HepG2 (cell line): ENCODE results near the gene SSNA1. TPM values are rescaled to one million over a fixed set of nuclear protein-coding genes. Genes with fewer than 3 reads are reported as not detected.

Source experiments
- ATAC-seq: fragments of 200-7000 bp; cut with Tn5 transposase; 3 replicates; pipeline ENCODE4 v1.9.1; 2020; ENCODE audit warnings: mild to moderate bottlenecking, moderate library complexity
- BruUV-seq: library from RNA; stranded (reverse); fragments of 400-500 nt; replicated peaks from 2 replicates; lab custom pipeline; 2021; lab: Mats Ljungman, UMichigan
- CTCF ChIA-PET: fragments of 300-600 bp; formaldehyde crosslinking; extraction: SDS; loops from one replicate; lab custom pipeline; 2021; ENCODE audit warnings: low total read pairs, inconsistent platforms, low intra/inter-chr PET ratio; lab: Yijun Ruan, JAX
- POLR2A ChIA-PET: fragments of 350-600 bp; sonication (Branson Sonifier 250); formaldehyde crosslinking; loops from one replicate; lab custom pipeline; 2020; ENCODE audit warnings: antibody characterized with exemption, inconsistent platforms; lab: Yijun Ruan, JAX
- DNase-seq: peaks from one replicate; pipeline ENCODE4 v3.0.0-alpha.2; 2015; ENCODE audit warnings: low spot score
- FAIRE-seq: peaks from 3 replicates; lab custom pipeline; 2011; peaks lifted over from hg19 to GRCh38; lab: Jason Lieb, UNC
- H2AFZ ChIP-seq: one replicate; pipeline ENCODE4 v1.6.1; 2011; ENCODE audit warnings: low read length, inconsistent platforms
- H3K27ac ChIP-seq: fragments of 300-600 bp; 3 replicates; pipeline ENCODE4 v1.8.0; 2011; ENCODE audit warnings: mixed run types, mild to moderate bottlenecking, mixed read lengths, low read length, inconsistent platforms; ENCODE audit not compliant: insufficient read depth; ENCODE audit errors: extremely low read length
- H3K27me3 ChIP-seq, 2 experiments: fragments of 200-600 bp in 1 of 2; 2 replicates in 1 of 2; 3 replicates in 1 of 2; pipeline versions ENCODE4 v1.6.0 to v1.8.0; 2011; ENCODE audit warnings: low read length in 2 of 2, mild to moderate bottlenecking in 2 of 2, moderate library complexity in 2 of 2, inconsistent platforms in 1 of 2; ENCODE audit not compliant: insufficient read depth in 2 of 2, control insufficient read depth in 1 of 2
- H3K36me3 ChIP-seq, 2 experiments: fragments of 200-600 bp in 1 of 2; replicated peaks in 1 of 2; 2 replicates in 1 of 2; 3 replicates in 1 of 2; pipeline versions ENCODE4 v1.5.1 to v1.8.0; 2011; ENCODE audit warnings: low read length in 2 of 2, inconsistent platforms in 1 of 2; ENCODE audit not compliant: insufficient read depth in 2 of 2, control insufficient read depth in 1 of 2
- H3K4me1 ChIP-seq: 2 replicates; pipeline ENCODE4 v1.5.1; 2012; ENCODE audit warnings: low read length, inconsistent platforms; ENCODE audit not compliant: insufficient read depth
- H3K4me2 ChIP-seq: 2 replicates; pipeline ENCODE4 v1.6.0; 2011; ENCODE audit warnings: low read depth, low read length, inconsistent platforms
- H3K4me3 ChIP-seq, 3 experiments: fragments of 200-600 bp in 1 of 3; sonication (generic), shearing (Covaris generic) in 1 of 3; replicated peaks in 1 of 3; 2 replicates each; pipeline ENCODE4 v1.5.1; 2011 to 2016; ENCODE audit warnings: low read length in 3 of 3, inconsistent platforms in 2 of 3, low read depth in 2 of 3, mild to moderate bottlenecking in 2 of 3, control low read depth in 1 of 3, mixed read lengths in 1 of 3; ENCODE audit not compliant: insufficient read depth in 1 of 3
- H3K79me2 ChIP-seq: one replicate; pipeline ENCODE4 v1.6.1; 2011; ENCODE audit warnings: low read length, inconsistent platforms; ENCODE audit not compliant: insufficient read depth
- H3K9ac ChIP-seq: 2 replicates; pipeline ENCODE4 v1.6.0; 2011; ENCODE audit warnings: mild to moderate bottlenecking, low read depth, low read length, inconsistent platforms; ENCODE audit not compliant: insufficient read depth
- H3K9me3 ChIP-seq: 2 replicates; pipeline ENCODE4 v1.5.1; 2012; ENCODE audit warnings: mild to moderate bottlenecking, low read length
- H4K20me1 ChIP-seq: 2 replicates; pipeline ENCODE4 v1.6.0; 2011; ENCODE audit warnings: inconsistent platforms, mild to moderate bottlenecking, low read length, moderate library complexity; ENCODE audit not compliant: insufficient read depth
- FOXO4 ChIP-seq: sonication (generic); formaldehyde crosslinking; conservative IDR thresholded peaks from 2 replicates; pipeline ENCODE4 v1.8.1; 2023; ENCODE audit warnings: missing genetic modification reagents
- HCFC1 ChIP-seq: fragments of 150-350 bp; IDR thresholded peaks from 2 replicates; pipeline ENCODE4 v1.6.1; 2014; ENCODE audit warnings: low read depth, low read length
- IRF2 ChIP-seq: IDR thresholded peaks from 2 replicates; pipeline ENCODE4 v1.6.1; 2018; ENCODE audit warnings: missing genetic modification reagents, missing compliant biosample characterization
- KLF11 ChIP-seq: IDR thresholded peaks from 2 replicates; pipeline ENCODE4 v1.6.1; 2016; ENCODE audit warnings: missing compliant biosample characterization
- KLF15 ChIP-seq: sonication (generic); formaldehyde crosslinking; IDR thresholded peaks from 2 replicates; pipeline ENCODE4 v1.8.1; 2023; ENCODE audit warnings: borderline replicate concordance, mild to moderate bottlenecking, inconsistent platforms, missing genetic modification reagents, mixed read lengths
- PHF20 ChIP-seq: sonication (generic); formaldehyde crosslinking; IDR thresholded peaks from 2 replicates; pipeline ENCODE4 v1.5.0; 2020; ENCODE audit warnings: mild to moderate bottlenecking, missing genetic modification reagents
- POLR2AphosphoS2 ChIP-seq: IDR thresholded peaks from 2 replicates; pipeline ENCODE4 v1.6.1; 2011; ENCODE audit warnings: low read depth, low read length, improper control_type of control experiment
- ZNF230 ChIP-seq: sonication (generic); formaldehyde crosslinking; IDR thresholded peaks from 2 replicates; pipeline ENCODE4 v1.4.0; 2020; ENCODE audit warnings: mild to moderate bottlenecking, missing genetic modification reagents
- ZNF446 ChIP-seq: sonication (generic); formaldehyde crosslinking; IDR thresholded peaks from 2 replicates; pipeline ENCODE4 v1.5.0; 2020; ENCODE audit warnings: mild to moderate bottlenecking, missing genetic modification reagents
- ZNF780A ChIP-seq: sonication (generic); formaldehyde crosslinking; IDR thresholded peaks from 2 replicates; pipeline ENCODE4 v1.8.0; 2022; ENCODE audit warnings: mild to moderate bottlenecking, missing genetic modification reagents, moderate library complexity
- ZNF883 ChIP-seq: sonication (generic); formaldehyde crosslinking; IDR thresholded peaks from 2 replicates; pipeline ENCODE4 v1.5.1; 2020; ENCODE audit warnings: mild to moderate bottlenecking, missing genetic modification reagents; ENCODE audit errors: not compliant biosample characterization
- WGBS: methylation state at CpG from one replicate; pipeline ENCODE4 v1.1.6; 2017; ENCODE audit warnings: low lambda C conversion rate; 5-methylcytosine and 5-hydroxymethylcytosine counted together
- in situ Hi-C: cut with HindIII; loops from 2 replicates; pipeline ENCODE4 v1.10.0; 2017; ENCODE audit warnings: low pct_unique_long_range_greater_than_20kb; ENCODE audit not compliant: extremely low pct_ligation_motif_present
- intact Hi-C: fragments of 100-400 bp; cut with micrococcal nuclease; formaldehyde crosslinking; loops from one replicate; pipeline ENCODE4 v1.10.0; 2022; ENCODE audit not compliant: unreplicated experiment
- polyA plus RNA-seq, 8 experiments: library from polyadenylated mRNA; depleted of rRNA in 3 of 8; stranded (reverse) in 7 of 8; unstranded in 1 of 8; fragments of >200 nt; fragmentation: Illumina TruSeq in 4 of 8; extraction: Trizol in 4 of 8; gene quantifications; 2 replicates each; pipeline versions ENCODE4 v1.2.1 to v1.2.3, GENCODE V29; 2011 to 2016; ENCODE audit warnings: low read depth in 4 of 8, missing spikeins in 1 of 8, mixed read lengths in 1 of 8; ENCODE audit not compliant: insufficient read depth in 1 of 8
- total RNA-seq, 5 experiments: library from RNA; depleted of rRNA; stranded (reverse); fragments of >200 nt; fragmentation: Illumina TruSeq; extraction: Trizol; gene quantifications; 2 replicates each; pipeline ENCODE4 v1.2.3, GENCODE V29; 2016; ENCODE audit warnings: low read depth in 1 of 5
- TF ChIP-seq, protein P1 (sequence below): sonication (generic); formaldehyde crosslinking; IDR thresholded peaks from 2 replicates; pipeline ENCODE4 v1.8.1; 2023; ENCODE audit warnings: missing genetic modification reagents, mild to moderate bottlenecking, borderline replicate concordance
- TF ChIP-seq, protein P2 (sequence below): sonication (generic); formaldehyde crosslinking; IDR thresholded peaks from 2 replicates; pipeline ENCODE4 v1.8.0; 2022; ENCODE audit warnings: mild to moderate bottlenecking, missing genetic modification reagents, moderate library complexity

Gene SSNA1
- total and polyA plus RNA-seq, 2 of the 13 experiments (the other 11 are each of a cell fraction or from before 2014, with no cell fraction given), result 35.9 to 49.4 TPM

DNA sequence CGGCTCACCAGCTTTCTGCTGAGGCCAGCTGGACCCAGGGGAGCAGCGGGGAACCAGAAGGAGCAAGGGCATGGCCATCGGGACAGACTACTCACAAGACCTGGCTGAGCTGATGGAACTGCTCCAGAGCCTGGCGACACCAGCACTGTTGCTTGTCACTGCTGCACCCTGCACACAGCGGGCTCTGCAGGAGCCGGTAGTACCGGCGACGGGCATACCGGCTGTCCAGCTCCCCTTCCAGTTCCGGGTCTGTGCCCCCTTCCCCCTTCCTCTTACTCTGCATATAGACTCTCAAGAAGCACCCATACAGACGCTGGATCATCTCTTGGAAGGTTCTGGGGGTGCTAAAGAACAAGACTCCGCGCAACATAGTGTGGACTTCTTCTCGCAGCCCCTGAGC lies 1.1 kb upstream of the SSNA1 start:
- CTCF ChIA-PET, result interaction anchor here (2.6 kb wide), 1 partner anchor 48 kb away, joined by 19 read pairs; no protein-coding TSS in a partner anchor
- DNase-seq (no peak), FAIRE-seq (no peak), ATAC-seq (no peak)
- Histone ChIP-seq H3K4me3 (peak overlapping the region; percentile 84 to 99 (median 97)), H3K4me2 (peak overlapping the region; percentile 90), H3K9me3 (no peaks in the 10 kb centered on the region), H2AFZ (no peak overlapping the region), H3K79me2 (peaks cover 26% of the 10 kb centered on the region), H3K9ac (peak overlapping the region; percentile 87), H3K27me3 (no peaks in the 10 kb centered on the region), H4K20me1 (no peaks in the 10 kb centered on the region), H3K4me1 (peaks cover 28% of the 10 kb centered on the region), H3K27ac (no peak overlapping the region), H3K36me3 (peaks cover 26 to 41% of the 10 kb centered on the region in 2 experiments; a peak in 3 of 5 replicates)
- POLR2A ChIA-PET, result interaction anchor here (2.1 to 3.8 kb wide), 4 partner anchors 11 to 57 kb away, joined by 12 to 52 read pairs (median 36); partner anchors contain the start of gene TPRN
- WGBS, result 65% methylated on average over 11 of the region's 15 CpGs
- no TSS peak for BruUV-seq
- TF ChIP-seq IRF2 (CRISPR knock-in tag) (no peak), ZNF780A (CRISPR knock-in tag) (no peak)
- in situ Hi-C loops (loop anchor here (5.0 kb wide), 1 partner anchor 40 kb away; the partner anchor contains the start of genes CYSRT1 and RNF224), intact Hi-C loops (no loop called here)

- peak overlapping the region; percentile 84 to 99 (median 97) for H3K4me3 ChIP-seq
- ChIA-PET POLR2A (interaction anchor here (1.0 to 3.8 kb wide), 13 partner anchors 10 to 66 kb away, joined by 5 to 52 read pairs (median 12); partner anchors contain the start of genes NDOR1, NELFB, RNF208 and TMEM203), CTCF (interaction anchor here (1.1 to 2.6 kb wide), 3 partner anchors 12 to 48 kb away, joined by 4 to 19 read pairs (median 16); partner anchors contain the start of gene RNF224)
- DNase-seq (no peak), FAIRE-seq (no peak), ATAC-seq (peak; percentile 2; the same call in 2 of the 3 replicates)
- H3K27me3 ChIP-seq, result no peaks in the 10 kb centered on the region
- H2AFZ ChIP-seq, result no peak overlapping the region
- WGBS, result under 1% methylated on average over 14 of the region's 31 CpGs
- peak overlapping the region; percentile 81 for H3K27ac ChIP-seq
- H3K36me3 ChIP-seq, result peaks cover 21 to 34% of the 10 kb centered on the region in 2 experiments; a peak in 4 of 5 replicates
- H3K4me2 ChIP-seq, result peak overlapping the region; percentile 90
- in situ Hi-C loops, result loop anchor here (5.0 kb wide), 1 partner anchor 39 kb away; the partner anchor contains the start of genes CYSRT1 and RNF224
- H3K79me2 ChIP-seq, result peaks cover 26% of the 10 kb centered on the region
- intact Hi-C loops, result loop anchor here (1.0 to 2.0 kb wide), 3 partner anchors 17 to 39 kb away; partner anchors contain the start of genes NDOR1, RNF224 and TMEM203
- H3K9ac ChIP-seq, result peak overlapping the region; percentile 87
- no peaks in the 10 kb centered on the region for H4K20me1 ChIP-seq
- H3K9me3 ChIP-seq, result no peaks in the 10 kb centered on the region
- H3K4me1 ChIP-seq, result peaks cover 28% of the 10 kb centered on the region
- TSS peak; percentile 77 for BruUV-seq
- TF ChIP-seq KLF15, result no peak
- TF ChIP-seq ZNF446 (CRISPR knock-in tag), result 0 out of 2 replicates have a peak, but pooled peaks have one; percentile 0
- TF ChIP-seq ZNF883 (CRISPR knock-in tag), result peak; percentile 45
- TF ChIP-seq, protein P1, sequence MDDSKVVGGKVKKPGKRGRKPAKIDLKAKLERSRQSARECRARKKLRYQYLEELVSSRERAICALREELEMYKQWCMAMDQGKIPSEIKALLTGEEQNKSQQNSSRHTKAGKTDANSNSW (CRISPR knock-in tag), result 0 out of 2 replicates have a peak, but pooled peaks have one; percentile 30
- 0 out of 2 replicates have a peak, but pooled peaks have one; percentile 38 for TF ChIP-seq FOXO4 (CRISPR knock-in tag)
- TF ChIP-seq, protein P2, sequence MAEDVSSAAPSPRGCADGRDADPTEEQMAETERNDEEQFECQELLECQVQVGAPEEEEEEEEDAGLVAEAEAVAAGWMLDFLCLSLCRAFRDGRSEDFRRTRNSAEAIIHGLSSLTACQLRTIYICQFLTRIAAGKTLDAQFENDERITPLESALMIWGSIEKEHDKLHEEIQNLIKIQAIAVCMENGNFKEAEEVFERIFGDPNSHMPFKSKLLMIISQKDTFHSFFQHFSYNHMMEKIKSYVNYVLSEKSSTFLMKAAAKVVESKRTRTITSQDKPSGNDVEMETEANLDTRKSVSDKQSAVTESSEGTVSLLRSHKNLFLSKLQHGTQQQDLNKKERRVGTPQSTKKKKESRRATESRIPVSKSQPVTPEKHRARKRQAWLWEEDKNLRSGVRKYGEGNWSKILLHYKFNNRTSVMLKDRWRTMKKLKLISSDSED (CRISPR knock-in tag), result peak; percentile 32; the same call in 1 of the 2 replicates
- no peak for TF ChIP-seq HCFC1
- no peak for TF ChIP-seq POLR2AphosphoS2
- TF ChIP-seq PHF20 (CRISPR knock-in tag), result no peak
- no peak for TF ChIP-seq KLF11 (CRISPR knock-in tag)
- TF ChIP-seq ZNF230 (CRISPR knock-in tag), result no peak; the same call in 1 of the 2 replicates
Measured at GRCh38 chr9:137188086-137188489, 388 bp upstream of the SSNA1 start.
